ENCODE results near the gene GGA2. TPM values are rescaled to one million over a fixed set of nuclear protein-coding genes. Genes with fewer than 3 reads are reported as not detected.

Gene GGA2
- total and polyA plus RNA-seq, 9 donors, result 27.1 to 141 (median 83.3) TPM

DNA sequence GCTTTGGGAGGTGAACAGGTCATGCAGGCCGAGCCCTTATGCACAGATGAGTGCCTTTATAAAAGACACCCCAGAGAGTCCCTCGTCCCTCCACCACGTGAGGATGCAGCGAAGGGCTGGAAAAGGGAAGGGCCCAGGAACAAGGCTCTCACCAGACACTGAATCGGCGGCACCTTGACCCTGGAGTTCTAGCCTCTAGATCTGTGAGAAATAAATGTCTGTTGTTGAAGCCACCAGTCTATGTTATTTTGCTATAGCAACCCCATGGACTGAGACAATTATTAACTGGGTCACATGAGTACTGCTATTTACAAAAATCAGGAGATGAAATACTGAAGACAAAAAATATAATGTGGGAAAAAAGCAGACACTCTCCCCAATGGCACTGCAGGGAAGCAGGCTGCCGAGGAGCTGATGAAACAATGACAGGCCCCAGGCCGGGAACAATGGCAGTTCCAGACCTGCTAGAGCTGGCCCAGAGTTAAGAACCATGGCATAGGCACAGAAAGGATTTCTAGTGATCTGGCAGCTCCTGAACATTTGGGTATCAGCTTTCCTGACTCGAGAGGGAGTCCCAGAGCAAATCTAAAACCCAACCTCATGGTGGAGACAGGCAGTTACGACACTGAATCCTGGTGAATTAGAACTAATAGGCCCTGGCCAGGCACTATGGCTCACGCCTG lies 17.8 kb upstream of the GGA2 start:
- Histone ChIP-seq H3K36me3 (no peaks in the 10 kb centered on the region), H3K4me1 (ENCODE audit: insufficient read depth) (no peaks in the 10 kb centered on the region), H3K27me3 (no peaks in the 10 kb centered on the region), H3K27ac (no peak overlapping the region), H3K4me3 (no peak overlapping the region), H3K9me3 (no peaks in the 10 kb centered on the region)
- intact Hi-C loops (cut with DNase I), result no loop called here
- WGBS, 3 donors, result 91 to 94% (median 91%) methylated on average over 11 of the region's 11 CpGs
- TF ChIP-seq, protein P1, sequence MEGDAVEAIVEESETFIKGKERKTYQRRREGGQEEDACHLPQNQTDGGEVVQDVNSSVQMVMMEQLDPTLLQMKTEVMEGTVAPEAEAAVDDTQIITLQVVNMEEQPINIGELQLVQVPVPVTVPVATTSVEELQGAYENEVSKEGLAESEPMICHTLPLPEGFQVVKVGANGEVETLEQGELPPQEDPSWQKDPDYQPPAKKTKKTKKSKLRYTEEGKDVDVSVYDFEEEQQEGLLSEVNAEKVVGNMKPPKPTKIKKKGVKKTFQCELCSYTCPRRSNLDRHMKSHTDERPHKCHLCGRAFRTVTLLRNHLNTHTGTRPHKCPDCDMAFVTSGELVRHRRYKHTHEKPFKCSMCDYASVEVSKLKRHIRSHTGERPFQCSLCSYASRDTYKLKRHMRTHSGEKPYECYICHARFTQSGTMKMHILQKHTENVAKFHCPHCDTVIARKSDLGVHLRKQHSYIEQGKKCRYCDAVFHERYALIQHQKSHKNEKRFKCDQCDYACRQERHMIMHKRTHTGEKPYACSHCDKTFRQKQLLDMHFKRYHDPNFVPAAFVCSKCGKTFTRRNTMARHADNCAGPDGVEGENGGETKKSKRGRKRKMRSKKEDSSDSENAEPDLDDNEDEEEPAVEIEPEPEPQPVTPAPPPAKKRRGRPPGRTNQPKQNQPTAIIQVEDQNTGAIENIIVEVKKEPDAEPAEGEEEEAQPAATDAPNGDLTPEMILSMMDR (IDR thresholded peaks at IDR 0.05), result no peak
- TF ChIP-seq POLR2A (IDR thresholded peaks at IDR 0.05), result no peak
- TF ChIP-seq EP300 (IDR thresholded peaks at IDR 0.05), result no peak
- no peak for DNase-seq

DNA sequence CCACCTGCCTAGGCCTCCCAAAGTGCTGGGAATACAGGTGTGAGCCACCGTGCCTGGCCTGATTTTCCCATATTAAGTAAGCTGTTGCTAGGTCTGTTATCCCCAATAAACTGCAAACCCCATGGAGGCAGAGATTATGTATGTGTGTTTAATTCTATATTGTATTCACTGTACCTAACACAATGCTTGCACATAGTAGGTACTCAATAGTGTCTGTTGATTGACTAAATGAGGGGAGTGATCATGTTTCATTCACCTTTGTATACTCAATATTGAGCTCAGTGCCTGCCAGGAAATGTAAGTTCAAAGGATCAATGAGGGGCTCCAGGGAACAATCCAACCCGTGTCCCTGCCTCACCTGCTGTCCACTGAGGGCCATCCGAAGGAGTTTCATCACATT lies 14.6 kb upstream of the GGA2 start:
- 89 to 98% (median 97%) methylated on average over 3 of the region's 3 CpGs for WGBS, 3 donors
- Histone ChIP-seq H3K36me3 (no peaks in the 10 kb centered on the region), H3K4me3 (no peak overlapping the region), H3K27ac (no peak overlapping the region), H3K9me3 (no peaks in the 10 kb centered on the region), H3K27me3 (no peaks in the 10 kb centered on the region), H3K4me1 (ENCODE audit: insufficient read depth) (no peaks in the 10 kb centered on the region)
- TF ChIP-seq, protein P1 (IDR thresholded peaks at IDR 0.05), result no peak
- no peak for TF ChIP-seq EP300 (IDR thresholded peaks at IDR 0.05)
- no peak for TF ChIP-seq POLR2A (IDR thresholded peaks at IDR 0.05)
- no peak for DNase-seq
- intact Hi-C loops (cut with DNase I), result no loop called here

DNA sequence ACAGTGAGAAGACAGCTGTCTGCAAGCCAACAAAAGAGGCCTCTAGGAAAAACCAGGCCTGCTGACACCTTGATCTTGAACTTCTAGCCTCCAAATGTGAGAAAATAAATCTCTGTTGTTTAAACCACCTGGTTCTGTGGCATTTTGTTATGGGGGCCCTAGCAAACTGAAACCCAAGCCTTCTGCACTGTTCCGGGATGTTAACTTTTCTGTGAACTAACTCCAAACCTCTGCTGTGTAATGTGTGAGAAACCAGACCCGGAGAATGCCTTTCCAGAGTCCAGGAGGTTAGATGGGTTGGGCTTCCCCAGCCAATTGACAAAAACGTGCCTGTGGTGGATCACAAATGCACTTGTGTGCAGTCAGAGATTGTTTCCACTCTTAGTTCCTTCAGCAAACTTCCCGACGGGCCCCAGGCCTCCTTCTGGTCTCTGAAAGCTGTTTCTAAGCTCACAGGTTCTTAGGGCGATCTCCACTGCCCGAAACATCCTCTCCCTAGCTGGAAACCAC lies 13.6 kb upstream of the GGA2 start:
- no peaks in the 10 kb centered on the region for H3K9me3 ChIP-seq
- no peak overlapping the region for H3K4me3 ChIP-seq
- no peak for TF ChIP-seq EP300 (IDR thresholded peaks at IDR 0.05)
- H3K36me3 ChIP-seq, result no peaks in the 10 kb centered on the region
- no peak overlapping the region for H3K27ac ChIP-seq
- DNase-seq, result no peak
- H3K4me1 ChIP-seq (ENCODE audit: insufficient read depth), result no peaks in the 10 kb centered on the region
- intact Hi-C loops (cut with DNase I), result no loop called here
- no peaks in the 10 kb centered on the region for H3K27me3 ChIP-seq
- 78 to 88% (median 84%) methylated on average over 7 of the region's 7 CpGs for WGBS, 3 donors

DNA sequence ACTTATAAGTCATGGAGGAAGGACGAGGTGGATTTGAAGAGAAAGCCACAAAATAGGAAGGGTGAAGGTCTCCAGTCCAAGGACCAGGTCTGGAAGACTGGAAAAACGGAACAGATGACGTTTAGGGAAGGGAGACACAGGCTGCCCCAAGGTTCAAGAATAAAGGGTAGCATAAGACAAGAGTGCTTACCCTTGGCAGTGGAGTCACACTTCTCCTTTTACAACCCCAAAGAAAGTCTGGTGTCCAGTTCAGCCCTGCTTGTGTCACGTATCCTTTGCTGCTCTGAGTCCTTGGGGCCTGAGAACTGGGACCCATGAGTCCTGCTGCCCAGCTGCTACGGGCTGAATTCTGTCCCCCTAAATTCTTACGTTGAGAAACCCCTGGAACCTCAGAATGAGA lies 13.0 kb upstream of the GGA2 start:
- Histone ChIP-seq H3K27ac (no peak overlapping the region), H3K27me3 (no peaks in the 10 kb centered on the region), H3K9me3 (no peaks in the 10 kb centered on the region), H3K4me3 (no peak overlapping the region), H3K4me1 (ENCODE audit: insufficient read depth) (no peaks in the 10 kb centered on the region), H3K36me3 (no peaks in the 10 kb centered on the region)
- 93 to 96% (median 95%) methylated on average over 6 of the region's 6 CpGs for WGBS, 3 donors
- no peak for DNase-seq
- intact Hi-C loops (cut with DNase I), result no loop called here
- TF ChIP-seq, protein P1 (IDR thresholded peaks at IDR 0.05), result no peak
- TF ChIP-seq POLR2A (IDR thresholded peaks at IDR 0.05), result no peak
- TF ChIP-seq EP300 (IDR thresholded peaks at IDR 0.05), result no peak

DNA sequence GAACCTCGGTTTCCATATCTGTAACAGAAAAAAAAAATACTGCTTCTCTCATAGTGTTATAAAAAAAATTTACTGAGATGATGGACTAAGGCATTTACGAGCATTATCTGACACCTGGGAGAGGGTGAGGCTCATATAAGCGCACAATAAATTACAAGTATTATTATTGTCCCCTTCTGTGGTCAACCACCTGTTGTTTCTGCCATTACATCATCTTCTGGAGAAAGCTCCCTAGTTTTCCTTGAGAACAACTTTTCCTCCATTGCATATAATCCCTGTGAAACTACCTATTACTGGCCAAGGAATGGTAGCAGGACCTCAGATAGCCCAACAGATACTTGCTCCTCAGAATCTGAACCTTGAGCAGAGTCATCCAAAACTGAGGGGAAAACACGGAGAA lies 11.7 kb upstream of the GGA2 start:
- Histone ChIP-seq H3K9me3 (no peaks in the 10 kb centered on the region), H3K4me3 (no peak overlapping the region), H3K4me1 (ENCODE audit: insufficient read depth) (no peaks in the 10 kb centered on the region), H3K27me3 (no peaks in the 10 kb centered on the region), H3K36me3 (no peaks in the 10 kb centered on the region), H3K27ac (no peak overlapping the region)
- intact Hi-C loops (cut with DNase I), result no loop called here
- TF ChIP-seq EP300 (IDR thresholded peaks at IDR 0.05), result no peak
- no peak for TF ChIP-seq POLR2A (IDR thresholded peaks at IDR 0.05)
- TF ChIP-seq, protein P1 (IDR thresholded peaks at IDR 0.05), result no peak
- no peak for DNase-seq
- WGBS, 3 donors, result 93 to 95% (median 94%) methylated on average over 4 of the region's 4 CpGs
